ENCODE results near the gene TMEM121B.

DNA sequence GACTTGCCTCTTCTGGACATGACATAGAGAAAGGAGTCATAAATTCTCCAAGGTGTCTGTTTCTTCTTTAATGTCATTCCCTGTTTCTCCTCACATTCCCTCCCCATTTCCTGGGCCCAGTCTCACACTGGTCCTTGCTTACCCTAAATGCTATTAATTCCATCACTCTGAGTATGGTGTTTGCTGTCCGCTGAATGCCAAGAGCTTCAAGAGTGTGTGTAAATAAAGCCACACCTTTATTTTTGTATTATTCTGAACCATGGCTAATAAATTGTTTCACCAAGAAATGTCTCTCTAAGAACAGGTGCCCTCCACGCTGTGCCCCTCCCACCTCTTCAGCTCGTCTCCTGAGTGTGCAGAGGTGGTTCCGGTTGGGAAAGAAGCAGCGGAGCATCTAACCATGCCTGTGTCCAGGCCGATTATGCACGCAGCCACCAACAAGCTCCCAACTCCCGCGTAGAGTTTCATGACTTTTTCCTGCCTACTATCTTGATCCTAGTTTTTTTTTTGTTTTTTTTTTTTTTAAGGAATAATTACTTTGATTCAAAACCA is 8.6 kb downstream of the TMEM121B start:
- TF ChIP-seq, protein P1, sequence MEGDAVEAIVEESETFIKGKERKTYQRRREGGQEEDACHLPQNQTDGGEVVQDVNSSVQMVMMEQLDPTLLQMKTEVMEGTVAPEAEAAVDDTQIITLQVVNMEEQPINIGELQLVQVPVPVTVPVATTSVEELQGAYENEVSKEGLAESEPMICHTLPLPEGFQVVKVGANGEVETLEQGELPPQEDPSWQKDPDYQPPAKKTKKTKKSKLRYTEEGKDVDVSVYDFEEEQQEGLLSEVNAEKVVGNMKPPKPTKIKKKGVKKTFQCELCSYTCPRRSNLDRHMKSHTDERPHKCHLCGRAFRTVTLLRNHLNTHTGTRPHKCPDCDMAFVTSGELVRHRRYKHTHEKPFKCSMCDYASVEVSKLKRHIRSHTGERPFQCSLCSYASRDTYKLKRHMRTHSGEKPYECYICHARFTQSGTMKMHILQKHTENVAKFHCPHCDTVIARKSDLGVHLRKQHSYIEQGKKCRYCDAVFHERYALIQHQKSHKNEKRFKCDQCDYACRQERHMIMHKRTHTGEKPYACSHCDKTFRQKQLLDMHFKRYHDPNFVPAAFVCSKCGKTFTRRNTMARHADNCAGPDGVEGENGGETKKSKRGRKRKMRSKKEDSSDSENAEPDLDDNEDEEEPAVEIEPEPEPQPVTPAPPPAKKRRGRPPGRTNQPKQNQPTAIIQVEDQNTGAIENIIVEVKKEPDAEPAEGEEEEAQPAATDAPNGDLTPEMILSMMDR (IDR thresholded peaks at IDR 0.05; ENCODE audit: low read depth, low read length, missing input control) = no peak
- TF ChIP-seq, protein P2, sequence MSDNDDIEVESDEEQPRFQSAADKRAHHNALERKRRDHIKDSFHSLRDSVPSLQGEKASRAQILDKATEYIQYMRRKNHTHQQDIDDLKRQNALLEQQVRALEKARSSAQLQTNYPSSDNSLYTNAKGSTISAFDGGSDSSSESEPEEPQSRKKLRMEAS (IDR thresholded peaks at IDR 0.05) = no peak

Data from liver (tissue), 2 donors.